B cell (primary cell): ENCODE measurements around the gene DOK7.

Experiments
- EZH2 ChIP-seq: IDR thresholded peaks from 2 replicates; pipeline ENCODE4 v1.6.1; 2012; ENCODE audit warnings: borderline replicate concordance, low read depth, mild to moderate bottlenecking, moderate library complexity, low read length; ENCODE audit not compliant: insufficient read depth, poor library complexity, severe bottlenecking
- TF ChIP-seq, protein P1 (sequence below): fragments of 200-600 bp; IDR thresholded peaks from one replicate; pipeline ENCODE4 v1.8.0; 2022; ENCODE audit warnings: antibody characterized with exemption, mild to moderate bottlenecking

DNA sequence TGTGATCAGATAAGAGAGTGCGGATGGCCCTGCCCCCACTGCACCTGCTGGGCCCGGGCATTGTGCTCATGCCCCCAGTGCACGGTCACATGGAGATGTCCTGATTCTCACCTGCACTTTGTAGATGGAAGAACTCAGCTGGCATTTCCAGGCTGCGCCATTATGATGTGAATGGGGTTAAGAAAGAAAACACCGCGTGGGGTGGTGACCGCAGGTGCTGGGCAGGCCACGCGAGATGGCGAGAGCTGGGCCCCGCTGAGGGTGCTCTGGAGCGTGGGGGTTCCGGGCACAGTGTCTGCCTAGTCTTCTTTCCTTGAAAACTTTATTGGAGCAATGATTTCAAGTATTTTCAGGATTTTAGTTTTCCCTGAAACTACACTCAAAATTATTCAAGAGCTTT, 39.2 kb upstream of the DOK7 start:
- TF ChIP-seq, protein P1, sequence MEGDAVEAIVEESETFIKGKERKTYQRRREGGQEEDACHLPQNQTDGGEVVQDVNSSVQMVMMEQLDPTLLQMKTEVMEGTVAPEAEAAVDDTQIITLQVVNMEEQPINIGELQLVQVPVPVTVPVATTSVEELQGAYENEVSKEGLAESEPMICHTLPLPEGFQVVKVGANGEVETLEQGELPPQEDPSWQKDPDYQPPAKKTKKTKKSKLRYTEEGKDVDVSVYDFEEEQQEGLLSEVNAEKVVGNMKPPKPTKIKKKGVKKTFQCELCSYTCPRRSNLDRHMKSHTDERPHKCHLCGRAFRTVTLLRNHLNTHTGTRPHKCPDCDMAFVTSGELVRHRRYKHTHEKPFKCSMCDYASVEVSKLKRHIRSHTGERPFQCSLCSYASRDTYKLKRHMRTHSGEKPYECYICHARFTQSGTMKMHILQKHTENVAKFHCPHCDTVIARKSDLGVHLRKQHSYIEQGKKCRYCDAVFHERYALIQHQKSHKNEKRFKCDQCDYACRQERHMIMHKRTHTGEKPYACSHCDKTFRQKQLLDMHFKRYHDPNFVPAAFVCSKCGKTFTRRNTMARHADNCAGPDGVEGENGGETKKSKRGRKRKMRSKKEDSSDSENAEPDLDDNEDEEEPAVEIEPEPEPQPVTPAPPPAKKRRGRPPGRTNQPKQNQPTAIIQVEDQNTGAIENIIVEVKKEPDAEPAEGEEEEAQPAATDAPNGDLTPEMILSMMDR, result no peak
- no peak for TF ChIP-seq EZH2
